B cell (primary cell): ENCODE measurements around the gene RAD51B. TPM values are rescaled to one million over a fixed set of nuclear protein-coding genes. Genes with fewer than 3 reads are reported as not detected.

Source experiments
- ATAC-seq: fragments of 200-7000 bp; cut with Tn5 transposase; one replicate; pipeline ENCODE4 v1.10.0; 2021; ENCODE audit warnings: low read depth, mild to moderate bottlenecking, moderate number of reproducible peaks, moderate library complexity
- CTCF ChIA-PET: fragments of 350-600 bp; sonication (Branson Sonifier 250); formaldehyde crosslinking; loops from one replicate; lab custom pipeline; 2021; ENCODE audit warnings: antibody characterized with exemption, inconsistent platforms; lab: Charles Lee
- POLR2A ChIA-PET: fragments of 350-600 bp; sonication (Branson Sonifier 250); formaldehyde crosslinking; loops from one replicate; lab custom pipeline; 2021; ENCODE audit warnings: antibody characterized with exemption; lab: Charles Lee
- DNase-seq: peaks from one replicate; pipeline ENCODE4 v3.0.0; 2013
- H2AFZ ChIP-seq: 2 replicates; pipeline ENCODE4 v1.6.1; 2012; ENCODE audit warnings: mild to moderate bottlenecking, low read depth, low read length; ENCODE audit not compliant: insufficient read depth, poor library complexity, severe bottlenecking
- H3K27ac ChIP-seq, 2 donors: 1 replicate in 1 of 2; 2 replicates in 1 of 2; pipeline ENCODE4 v1.5.1; 2012 to 2013; ENCODE audit warnings: low read length in 2 of 2, mild to moderate bottlenecking in 2 of 2, moderate library complexity in 1 of 2
- H3K27me3 ChIP-seq, 4 experiments: fragments of 200-600 bp in 1 of 4; sonication (generic) in 1 of 4; replicated peaks in 1 of 4; 1 replicate in 2 of 4; 2 replicates in 2 of 4; pipeline versions ENCODE4 v1.6.1 to v1.7.0; 2013 to 2016; ENCODE audit warnings: low read length in 3 of 4, mild to moderate bottlenecking in 2 of 4, mixed read lengths in 1 of 4, moderate library complexity in 1 of 4; ENCODE audit not compliant: insufficient read depth in 4 of 4, control insufficient read depth in 3 of 4; ENCODE audit errors: control extremely low read depth in 1 of 4
- H3K36me3 ChIP-seq, 2 experiments: replicated peaks in 1 of 2; 1 replicate in 1 of 2; 2 replicates in 1 of 2; pipeline versions ENCODE4 v1.6.1 to v1.7.1; 2013; ENCODE audit warnings: low read length in 1 of 2; ENCODE audit not compliant: insufficient read depth in 2 of 2, control insufficient read depth in 1 of 2; ENCODE audit errors: control extremely low read depth in 1 of 2, extremely low read depth in 1 of 2
- H3K4me1 ChIP-seq, 2 donors: fragments of 200-600 bp in 1 of 2; sonication (generic) in 1 of 2; 1 replicate in 1 of 2; 2 replicates in 1 of 2; pipeline versions ENCODE4 v1.5.1 to v1.6.1; 2013 to 2017; ENCODE audit warnings: low read length in 2 of 2; ENCODE audit not compliant: control insufficient read depth in 2 of 2, insufficient read depth in 2 of 2
- H3K4me2 ChIP-seq: replicated peaks from 2 replicates; pipeline ENCODE3; 2012; ENCODE audit warnings: mild to moderate bottlenecking, low read depth, low read length; ENCODE audit not compliant: poor library complexity, severe bottlenecking
- H3K4me3 ChIP-seq, 5 experiments: fragments of 200-600 bp in 1 of 5; sonication (generic) in 1 of 5; 1 replicate in 3 of 5; 2 replicates in 2 of 5; pipeline versions ENCODE4 v1.5.1 to v1.7.0; 2011 to 2016; ENCODE audit warnings: low read length in 4 of 5, mild to moderate bottlenecking in 4 of 5, low read depth in 2 of 5, control low read depth in 1 of 5, moderate library complexity in 1 of 5; ENCODE audit not compliant: insufficient read depth in 1 of 5; ENCODE audit errors: control extremely low read depth in 1 of 5, extremely low read depth in 1 of 5
- H3K79me2 ChIP-seq: fragments of 200-600 bp; sonication (generic); one replicate; pipeline ENCODE4 v1.6.0; 2016; ENCODE audit warnings: low read length; ENCODE audit not compliant: control insufficient read depth, insufficient read depth
- H3K9ac ChIP-seq: fragments of 200-600 bp; sonication (generic); 2 replicates; pipeline ENCODE4 v1.6.1; 2017; ENCODE audit warnings: mild to moderate bottlenecking, low read length, moderate library complexity
- H3K9me3 ChIP-seq, 3 donors: one replicate each; pipeline versions ENCODE4 v1.6.1 to v1.7.1; 2013; ENCODE audit warnings: low read length in 2 of 3; ENCODE audit not compliant: control insufficient read depth in 2 of 3, insufficient read depth in 1 of 3; ENCODE audit errors: control extremely low read depth in 1 of 3
- H4K20me1 ChIP-seq: 2 replicates; pipeline ENCODE4 v1.6.0; 2012; ENCODE audit warnings: mild to moderate bottlenecking, low read length; ENCODE audit not compliant: insufficient read depth, control insufficient read depth, poor library complexity, severe bottlenecking
- H3K27ac Mint-ChIP-seq: one replicate; pipeline ENCODE4 v1.8.0; 2021; ENCODE audit warnings: mixed read lengths
- H3K27me3 Mint-ChIP-seq: one replicate; pipeline ENCODE4 v1.8.0; 2021; ENCODE audit warnings: mixed read lengths
- H3K4me1 Mint-ChIP-seq: one replicate; pipeline ENCODE4 v1.8.0; 2021; ENCODE audit warnings: mixed read lengths
- H3K4me3 Mint-ChIP-seq: one replicate; pipeline ENCODE4 v1.8.0; 2021; ENCODE audit warnings: mixed read lengths
- H3K9me3 Mint-ChIP-seq: one replicate; pipeline ENCODE4 v1.8.0; 2022; ENCODE audit warnings: mixed read lengths; ENCODE audit not compliant: insufficient read depth
- CTCF ChIP-seq: fragments of 200-600 bp; IDR thresholded peaks from one replicate; pipeline ENCODE4 v1.8.0; 2022; ENCODE audit warnings: antibody characterized with exemption, mild to moderate bottlenecking
- EZH2 ChIP-seq: IDR thresholded peaks from 2 replicates; pipeline ENCODE4 v1.6.1; 2012; ENCODE audit warnings: borderline replicate concordance, low read depth, mild to moderate bottlenecking, moderate library complexity, low read length; ENCODE audit not compliant: insufficient read depth, poor library complexity, severe bottlenecking
- WGBS: methylation state at CpG from one replicate; pipeline ENCODE4 v1.1.5; 2013; ENCODE audit warnings: missing lambda C conversion rate; ENCODE audit not compliant: insufficient coverage; 5-methylcytosine and 5-hydroxymethylcytosine counted together
- intact Hi-C: fragments of 100-400 bp; cut with micrococcal nuclease; formaldehyde crosslinking; loops from one replicate; pipeline ENCODE4 v1.10.0; 2022
- polyA plus RNA-seq: library from polyadenylated mRNA; depleted of rRNA; stranded (reverse); fragments of >200 nt; gene quantifications from 2 replicates; pipeline ENCODE4 v1.2.3, GENCODE V29; 2012
- total RNA-seq, 2 donors: library from RNA; stranded (reverse); fragments of 120-200 nt in 1 of 2; gene quantifications; 1 replicate in 1 of 2; 2 replicates in 1 of 2; pipeline versions ENCODE4 v1.2.3 to v1.2.4, GENCODE V29; 2013 to 2022

RAD51B gene
- total and polyA plus RNA-seq, 2 donors (not counting 1 experiment from before 2014, with no cell fraction given) = 6.5 to 60.6 TPM

DNA sequence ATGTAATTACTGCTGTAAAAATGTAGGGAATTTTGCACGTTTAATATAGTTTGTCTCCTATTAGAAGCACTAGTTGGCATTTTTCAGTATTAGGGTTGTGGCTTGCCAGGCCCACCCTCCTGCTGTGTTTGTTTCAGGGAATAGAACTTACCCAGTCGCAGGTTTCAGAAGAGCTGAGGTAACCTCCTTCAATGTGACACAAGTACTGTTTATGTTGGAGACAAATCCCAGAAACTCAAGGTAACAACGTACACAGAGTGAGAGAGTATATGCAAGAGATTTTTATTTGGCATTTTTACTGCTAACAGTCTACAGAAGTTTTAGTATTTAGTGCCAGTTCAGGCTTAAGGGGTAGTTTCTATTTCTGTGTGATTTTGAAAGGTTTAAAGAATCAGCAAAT is 284.3 kb downstream of the RAD51B start:
- ChIA-PET POLR2A (no interaction called here), CTCF (no interaction called here)
- no peaks in the 10 kb centered on the region for H3K79me2 ChIP-seq
- H3K36me3 ChIP-seq = no peaks in the 10 kb centered on the region
- no peaks in the 10 kb centered on the region for H3K27me3 ChIP-seq
- no peak overlapping the region for H3K4me3 Mint-ChIP-seq
- H3K4me1 Mint-ChIP-seq = no peaks in the 10 kb centered on the region
- H3K27ac Mint-ChIP-seq = no peak overlapping the region
- WGBS = 100% methylated on average over 1 of the region's 3 CpGs
- TF ChIP-seq CTCF (no peak), EZH2 (no peak)
- no peaks in the 10 kb centered on the region for H3K27me3 Mint-ChIP-seq
- DNase-seq (no peak), ATAC-seq (no peak)
- H3K4me3 ChIP-seq = no peak overlapping the region
- H3K27ac ChIP-seq = no peak overlapping the region
- no peak overlapping the region for H3K9ac ChIP-seq
- H3K4me1 ChIP-seq = no peaks in the 10 kb centered on the region
- intact Hi-C loops = no loop called here
- H2AFZ ChIP-seq = no peak overlapping the region
- no peak overlapping the region for H3K4me2 ChIP-seq
- peaks cover 3 to 37% (median 14%) of the 10 kb centered on the region in 3 donors for H3K9me3 ChIP-seq
- H3K9me3 Mint-ChIP-seq = peaks cover 11% of the 10 kb centered on the region
- no peaks in the 10 kb centered on the region for H4K20me1 ChIP-seq

GRCh38 chr14:68104518-68104917 is 284.9 kb downstream of the RAD51B start:
- POLR2A ChIA-PET = no interaction called here
- Histone ChIP-seq H3K79me2 (no peaks in the 10 kb centered on the region), H3K36me3 (no peaks in the 10 kb centered on the region), H3K9me3 (peaks cover 2 to 31% (median 14%) of the 10 kb centered on the region in 3 donors), H4K20me1 (no peaks in the 10 kb centered on the region), H2AFZ (no peak overlapping the region), H3K4me3 (no peak overlapping the region), H3K27me3 (no peaks in the 10 kb centered on the region), H3K27ac (no peak overlapping the region), H3K4me2 (no peak overlapping the region), H3K9ac (no peak overlapping the region), H3K4me1 (no peaks in the 10 kb centered on the region)
- CTCF ChIA-PET = no interaction called here
- ATAC-seq (no peak), DNase-seq (no peak)
- Mint-ChIP-seq H3K27me3 (no peaks in the 10 kb centered on the region), H3K4me1 (peaks cover 2% of the 10 kb centered on the region), H3K4me3 (no peak overlapping the region), H3K27ac (no peak overlapping the region), H3K9me3 (peaks cover 11% of the 10 kb centered on the region)
- intact Hi-C loops = no loop called here
- TF ChIP-seq CTCF = no peak
- WGBS = no CpG with 5 or more reads among the region's 1 CpG
